ENCODE results near the gene UBE2O. TPM values are rescaled to one million over a fixed set of nuclear protein-coding genes. Genes with fewer than 3 reads are reported as not detected.
A peak's percentile ranks its signal among the peaks of the same experiment; 100 is the strongest.

Gene UBE2O
- total and polyA plus RNA-seq, 2 donors (not counting 3 experiments of a cell fraction or from before 2014, with no cell fraction given) = 13.9 to 34.1 TPM

- ChIA-PET POLR2A (interaction anchor here (1.0 to 1.8 kb wide), 3 partner anchors 12 to 17 kb away, joined by 4 to 13 read pairs (median 11); partner anchors contain the start of gene SPHK1), CTCF (interaction anchor here (0.7 to 3.6 kb wide), 20 partner anchors 8 to 89 kb away, joined by 3 to 106 read pairs (median 6); partner anchors contain the start of genes PRPSAP1, QRICH2 and SPHK1)
- Histone ChIP-seq H3K36me3 (ENCODE audit: control insufficient read depth in 2 of 2, extremely low read depth in 1 of 2, insufficient read depth in 2 of 2, low read length in 2 of 2) (no peaks in the 10 kb centered on the region), H3K9me3 (replicated peaks; ENCODE audit: control insufficient read depth, insufficient read depth, low read length) (no peaks in the 10 kb centered on the region), H3K79me2 (ENCODE audit: control insufficient read depth, insufficient read depth, low read length) (no peaks in the 10 kb centered on the region), H3K27ac (ENCODE audit: insufficient read depth, low read depth, low read length) (peak overlapping the region; percentile 97), H3K4me2 (ENCODE audit: insufficient read depth, low read length) (no peak overlapping the region), H2AFZ (ENCODE audit: low read depth, low read length) (no peak overlapping the region), H3K9ac (replicated peaks; ENCODE audit: extremely low read depth, insufficient read depth, low read length) (peak overlapping the region; percentile 65), H4K20me1 (replicated peaks; ENCODE audit: control insufficient read depth, extremely low read depth, insufficient read depth, low read length) (no peaks in the 10 kb centered on the region), H3K4me1 (ENCODE audit: control insufficient read depth, extremely low read depth, insufficient read depth, low read length) (peaks cover 28% of the 10 kb centered on the region), H3K4me3 (replicated peaks in 1 of 3; ENCODE audit: insufficient read depth in 1 of 3, low read depth in 1 of 3, low read length in 3 of 3) (no peak overlapping the region), H3K27me3 (ENCODE audit: control insufficient read depth in 2 of 2, insufficient read depth in 2 of 2, low read length in 2 of 2) (no peaks in the 10 kb centered on the region), H3K9me1 (replicated peaks; ENCODE audit: control insufficient read depth, extremely low read depth, insufficient read depth, low read length) (no peaks in the 10 kb centered on the region)
- TF ChIP-seq POLR2A (IDR thresholded peaks at IDR 0.05; ENCODE audit: low read depth, low read length) (no peak), GATA2 (IDR thresholded peaks at IDR 0.05; ENCODE audit: insufficient read depth, insufficient read length, low read depth, low read length) (no peak), EZH2 (IDR thresholded peaks at IDR 0.05; ENCODE audit: borderline replicate concordance, low read depth, low read length, severe bottlenecking) (no peak), FOS (IDR thresholded peaks at IDR 0.05; ENCODE audit: borderline replicate concordance, insufficient read depth, low read length) (no peak), POLR2AphosphoS5 (IDR thresholded peaks at IDR 0.05; ENCODE audit: insufficient read depth, low read depth, low read length) (no peak), JUN (IDR thresholded peaks at IDR 0.05; ENCODE audit: borderline replicate concordance, insufficient read depth, insufficient read length, low read depth) (no peak), MYC (IDR thresholded peaks at IDR 0.05; ENCODE audit: low read depth, low read length) (no peak), MAX (IDR thresholded peaks at IDR 0.05; ENCODE audit: insufficient read depth, insufficient read length) (no peak), CTCF (IDR thresholded peaks at IDR 0.05; ENCODE audit: extremely low read depth in 1 of 2, insufficient read depth in 1 of 2, low read depth in 1 of 2, low read length in 2 of 2) (no peak)
- no TSS peak for BruUV-seq (replicated peaks)
- dilution Hi-C loops (cut with MboI; ENCODE audit: extremely low pct_ligation_motif_present, low sequenced_read_pairs) (no loop called here), intact Hi-C loops (cut with micrococcal nuclease) (loop anchor here (1.0 kb wide), 4 partner anchors 15 to 55 kb away; no protein-coding TSS in a partner anchor)
- DNase-seq (ENCODE audit: low read depth, low spot score) = no peak
- no peak for FAIRE-seq
Measured at GRCh38 chr17:76369804-76370203, 83.1 kb downstream of the UBE2O start.
